NB4 (cell line): ENCODE results near the gene LRRC4B.

Source experiments
- POLR2A ChIP-seq: IDR thresholded peaks from 2 replicates; pipeline ENCODE4 v1.6.1; 2011; ENCODE audit warnings: mild to moderate bottlenecking; ENCODE audit not compliant: insufficient read length; ENCODE audit errors: extremely low read depth
- TF ChIP-seq, protein P1 (sequence below): IDR thresholded peaks from one replicate; pipeline ENCODE4 v1.5.1; 2012; ENCODE audit warnings: low read depth, low read length
- TF ChIP-seq, protein P2 (sequence below): IDR thresholded peaks from 2 replicates; pipeline ENCODE4 v1.6.1; 2011; ENCODE audit warnings: low read depth, low read length

DNA sequence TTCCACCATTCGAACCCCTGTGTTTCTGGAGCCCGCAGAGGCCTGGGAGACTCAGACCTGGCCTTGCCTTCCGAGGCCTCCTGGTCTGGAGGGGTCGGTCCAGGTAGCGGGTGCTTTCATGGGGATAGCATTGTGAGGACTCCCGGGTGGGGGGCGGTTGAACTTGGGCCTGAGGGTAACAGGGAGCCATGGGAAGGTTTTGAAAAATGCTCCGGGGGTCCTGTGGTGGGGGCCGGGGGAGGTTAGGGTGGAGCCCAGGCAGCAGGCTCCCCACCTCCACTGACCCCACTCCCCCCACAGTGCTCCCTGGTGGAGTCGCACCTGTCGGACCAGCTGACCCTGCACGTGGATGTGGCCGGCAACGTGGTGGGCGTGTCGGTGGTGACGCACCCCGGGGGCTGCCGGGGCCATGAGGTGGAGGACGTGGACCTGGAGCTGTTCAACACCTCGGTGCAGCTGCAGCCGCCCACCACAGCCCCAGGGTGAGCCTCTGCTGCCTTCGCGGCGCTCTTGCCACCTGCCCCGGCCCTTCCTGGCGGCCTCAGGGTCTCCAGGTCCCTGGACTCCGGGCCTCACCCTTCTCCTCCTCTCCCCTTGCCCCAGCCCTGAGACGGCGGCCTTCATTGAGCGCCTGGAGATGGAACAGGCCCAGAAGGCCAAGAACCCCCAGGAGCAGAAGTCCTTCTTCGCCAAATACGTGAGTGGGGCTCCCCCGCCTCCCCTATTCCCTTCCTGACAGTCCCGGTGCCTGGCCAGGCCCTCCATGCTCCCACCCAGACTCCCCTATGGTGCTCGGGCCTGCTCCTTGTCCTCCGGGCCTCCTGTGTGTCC is 87.7 kb downstream of the LRRC4B start:
- TF ChIP-seq, protein P1, sequence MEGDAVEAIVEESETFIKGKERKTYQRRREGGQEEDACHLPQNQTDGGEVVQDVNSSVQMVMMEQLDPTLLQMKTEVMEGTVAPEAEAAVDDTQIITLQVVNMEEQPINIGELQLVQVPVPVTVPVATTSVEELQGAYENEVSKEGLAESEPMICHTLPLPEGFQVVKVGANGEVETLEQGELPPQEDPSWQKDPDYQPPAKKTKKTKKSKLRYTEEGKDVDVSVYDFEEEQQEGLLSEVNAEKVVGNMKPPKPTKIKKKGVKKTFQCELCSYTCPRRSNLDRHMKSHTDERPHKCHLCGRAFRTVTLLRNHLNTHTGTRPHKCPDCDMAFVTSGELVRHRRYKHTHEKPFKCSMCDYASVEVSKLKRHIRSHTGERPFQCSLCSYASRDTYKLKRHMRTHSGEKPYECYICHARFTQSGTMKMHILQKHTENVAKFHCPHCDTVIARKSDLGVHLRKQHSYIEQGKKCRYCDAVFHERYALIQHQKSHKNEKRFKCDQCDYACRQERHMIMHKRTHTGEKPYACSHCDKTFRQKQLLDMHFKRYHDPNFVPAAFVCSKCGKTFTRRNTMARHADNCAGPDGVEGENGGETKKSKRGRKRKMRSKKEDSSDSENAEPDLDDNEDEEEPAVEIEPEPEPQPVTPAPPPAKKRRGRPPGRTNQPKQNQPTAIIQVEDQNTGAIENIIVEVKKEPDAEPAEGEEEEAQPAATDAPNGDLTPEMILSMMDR, result no peak
- TF ChIP-seq POLR2A, result no peak
- TF ChIP-seq, protein P2, sequence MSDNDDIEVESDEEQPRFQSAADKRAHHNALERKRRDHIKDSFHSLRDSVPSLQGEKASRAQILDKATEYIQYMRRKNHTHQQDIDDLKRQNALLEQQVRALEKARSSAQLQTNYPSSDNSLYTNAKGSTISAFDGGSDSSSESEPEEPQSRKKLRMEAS, result no peak
